ENCODE results near the gene UBIAD1. TPM values are rescaled to one million over a fixed set of nuclear protein-coding genes. Genes with fewer than 3 reads are reported as not detected.

Gene UBIAD1
- total RNA-seq, 2 donors from 2014 or later = 7.9 to 14.4 TPM

- no peak for DNase-seq
- intact Hi-C loops (cut with DNase I) = no loop called here
- no peak for TF ChIP-seq CTCF (IDR thresholded peaks at IDR 0.05)
- Histone ChIP-seq H3K9ac (ENCODE audit: low read depth in 2 of 2, low read length in 2 of 2) (no peak overlapping the region), H3K27me3 (peaks cover 2% of the 10 kb centered on the region), H3K4me1 (no peaks in the 10 kb centered on the region), H3K27ac (no peak overlapping the region), H3K36me3 (no peaks in the 10 kb centered on the region), H3K9me3 (no peaks in the 10 kb centered on the region), H3K4me3 (no peak overlapping the region)
Observed at GRCh38 chr1:11334261-11334804, 61.3 kb downstream of the UBIAD1 start.

DNA sequence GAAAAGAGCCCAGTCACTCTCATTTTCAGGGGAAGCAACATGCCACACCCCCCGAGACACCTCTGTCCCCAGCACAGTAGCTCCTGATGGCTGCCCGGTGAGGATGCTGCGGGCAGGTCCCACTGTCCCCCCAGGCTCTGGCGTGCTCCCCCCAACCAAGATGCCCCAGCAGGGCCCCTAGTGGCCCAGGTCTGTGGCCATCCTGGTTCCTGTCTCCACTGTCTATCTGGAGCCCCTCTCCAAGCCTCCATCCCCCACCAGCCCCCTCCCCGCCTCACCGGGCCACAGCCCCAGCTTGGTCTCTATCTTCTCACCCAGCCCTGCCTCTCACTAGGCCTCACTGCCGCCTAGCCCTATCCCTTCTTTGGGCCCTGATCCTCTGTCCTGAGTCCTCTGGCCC, 61.8 kb downstream of the UBIAD1 start:
- Histone ChIP-seq H3K27me3 (peaks cover 6% of the 10 kb centered on the region), H3K4me1 (no peaks in the 10 kb centered on the region), H3K9me3 (no peaks in the 10 kb centered on the region), H3K36me3 (no peaks in the 10 kb centered on the region), H3K27ac (no peak overlapping the region), H3K4me3 (no peak overlapping the region), H3K9ac (ENCODE audit: low read depth in 2 of 2, low read length in 2 of 2) (no peak overlapping the region)
- DNase-seq = no peak
- TF ChIP-seq CTCF (IDR thresholded peaks at IDR 0.05) = no peak
- intact Hi-C loops (cut with DNase I) = loop anchor here (5.0 kb wide), 1 partner anchor 307 kb away; no protein-coding TSS in a partner anchor

DNA sequence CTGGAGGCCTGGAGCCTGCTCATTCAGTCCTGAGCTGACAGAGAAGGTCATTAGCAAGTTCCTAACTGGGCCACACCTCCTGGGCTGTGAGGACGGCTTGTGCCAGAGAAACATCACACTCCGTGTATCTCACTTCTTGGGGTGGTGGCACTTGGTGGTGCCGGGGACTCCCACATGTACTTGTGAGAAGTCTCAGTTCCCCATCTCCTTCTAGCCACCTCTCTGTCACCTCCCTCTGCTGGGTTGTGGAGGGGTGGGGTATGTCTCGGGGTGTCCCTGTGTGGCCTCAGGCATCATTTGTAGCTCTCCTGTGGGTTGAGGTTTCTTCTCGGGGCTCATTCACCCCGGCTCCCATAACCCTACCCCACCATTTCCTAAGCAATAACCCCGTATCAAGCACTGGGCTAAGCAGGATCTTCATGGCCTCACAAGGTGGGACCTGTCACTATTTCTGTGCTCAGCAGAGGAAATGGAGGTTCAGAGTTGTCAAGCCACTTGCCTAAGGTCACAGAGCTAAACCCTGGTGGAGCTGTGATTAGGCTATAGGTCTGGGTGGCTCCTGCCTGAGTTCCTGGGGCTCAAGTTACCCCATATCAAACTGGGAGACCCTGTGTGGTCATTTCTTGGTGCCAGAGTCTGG, 62.5 kb downstream of the UBIAD1 start:
- Histone ChIP-seq H3K4me1 (no peaks in the 10 kb centered on the region), H3K36me3 (no peaks in the 10 kb centered on the region), H3K4me3 (no peak overlapping the region), H3K27ac (no peak overlapping the region), H3K9ac (ENCODE audit: low read depth in 2 of 2, low read length in 2 of 2) (no peak overlapping the region), H3K9me3 (no peaks in the 10 kb centered on the region), H3K27me3 (peaks cover 6% of the 10 kb centered on the region)
- DNase-seq = no peak
- intact Hi-C loops (cut with DNase I) = loop anchor here (5.0 kb wide), 1 partner anchor 307 kb away; no protein-coding TSS in a partner anchor
- no peak for TF ChIP-seq CTCF (IDR thresholded peaks at IDR 0.05)

- H3K27ac ChIP-seq = no peak overlapping the region
- no peak overlapping the region for H3K4me3 ChIP-seq
- H3K9me3 ChIP-seq = no peaks in the 10 kb centered on the region
- intact Hi-C loops (cut with DNase I) = loop anchor here (5.0 kb wide), 1 partner anchor 305 kb away; no protein-coding TSS in a partner anchor
- H3K4me1 ChIP-seq = no peaks in the 10 kb centered on the region
- peak; percentile 61 for TF ChIP-seq CTCF (IDR thresholded peaks at IDR 0.05)
- peaks cover 6% of the 10 kb centered on the region for H3K27me3 ChIP-seq
- H3K9ac ChIP-seq (ENCODE audit: low read depth in 2 of 2, low read length in 2 of 2) = no peak overlapping the region
- H3K36me3 ChIP-seq = no peaks in the 10 kb centered on the region
- peak; percentile 50 for DNase-seq
Observed at GRCh38 chr1:11337580-11338073, 64.6 kb downstream of the UBIAD1 start.

Other genes starting within 250 kb of the UBIAD1 start
- gene MASP2, start 226.0 kb upstream of the UBIAD1 start, total RNA-seq = under 1 TPM in 1 of 2 donors, not detected in 1; 0.32 TPM
- 10 to 100 TPM; 19.8 to 86.2 TPM for gene SRM, start 213.2 kb upstream of the UBIAD1 start, total RNA-seq
- 10 to 100 TPM; 48.0 to 55.2 TPM for gene EXOSC10, start 173.3 kb upstream of the UBIAD1 start, total RNA-seq
- gene ANGPTL7, start 83.8 kb upstream of the UBIAD1 start, total RNA-seq = 1 to 10 TPM in 1 of 2 donors, not detected in 1; 1.0 TPM
- gene MTOR, start 10.6 kb upstream of the UBIAD1 start, total RNA-seq = 10 to 100 TPM; 29.9 to 50.2 TPM
- gene DISP3, start 206.0 kb downstream of the UBIAD1 start, total RNA-seq = under 1 TPM; 0.10 to 0.13 TPM